GM18907 (cell line): ENCODE measurements around the gene ZNF575.

ENCODE experiments used
- ATAC-seq: cut with Tn5 transposase; IDR thresholded peaks from one replicate; pipeline ENCODE4 v1.9.1; 2021; ENCODE audit warnings: mild to moderate bottlenecking, moderate library complexity; ENCODE audit not compliant: unreplicated experiment

Gene ZNF575

DNA sequence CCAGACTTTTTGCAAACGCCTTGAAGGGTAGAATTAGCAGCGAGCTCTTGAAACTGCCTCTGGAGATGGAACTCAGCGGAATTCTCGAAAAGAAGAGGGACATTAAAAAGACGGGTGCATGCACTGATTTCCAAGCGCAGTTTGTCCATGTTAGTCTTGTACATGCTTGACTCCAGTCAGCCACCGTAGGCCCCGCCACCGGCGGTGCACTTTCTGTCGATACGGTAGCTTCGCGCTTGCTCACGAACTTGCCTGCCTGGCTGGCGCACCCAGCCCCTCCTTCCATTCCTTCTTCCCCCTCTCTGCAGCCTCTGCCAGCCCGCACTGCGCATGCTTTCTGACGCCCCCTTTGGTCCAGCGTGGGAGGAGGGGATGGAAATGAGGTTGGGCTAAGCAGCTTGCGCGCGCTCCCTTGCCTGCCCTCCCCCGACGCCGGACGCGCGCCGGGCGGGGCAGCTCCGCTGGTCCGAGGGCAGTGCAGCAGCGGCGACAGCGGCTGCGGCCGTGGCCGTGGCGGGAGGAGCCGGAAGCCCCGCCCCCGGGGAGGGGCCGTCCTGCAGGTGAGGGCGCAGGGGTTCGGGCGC, at the start of gene ZNF575:
ZNF575 (plus strand) TSS at position 227 of the 584 bp plus-strand sequence. CDS start 1,235 bp downstream, outside the sequence.
- peak; percentile 54 for ATAC-seq

- ATAC-seq = no peak
Observed at GRCh38 chr19:43483281-43483680, 49.7 kb upstream of the ZNF575 start.

GRCh38 chr19:43485951-43486350, 47.0 kb upstream of the ZNF575 start:
- no peak for ATAC-seq

- ATAC-seq = no peak
Observed at GRCh38 chr19:43486412-43486811, 46.6 kb upstream of the ZNF575 start.

DNA sequence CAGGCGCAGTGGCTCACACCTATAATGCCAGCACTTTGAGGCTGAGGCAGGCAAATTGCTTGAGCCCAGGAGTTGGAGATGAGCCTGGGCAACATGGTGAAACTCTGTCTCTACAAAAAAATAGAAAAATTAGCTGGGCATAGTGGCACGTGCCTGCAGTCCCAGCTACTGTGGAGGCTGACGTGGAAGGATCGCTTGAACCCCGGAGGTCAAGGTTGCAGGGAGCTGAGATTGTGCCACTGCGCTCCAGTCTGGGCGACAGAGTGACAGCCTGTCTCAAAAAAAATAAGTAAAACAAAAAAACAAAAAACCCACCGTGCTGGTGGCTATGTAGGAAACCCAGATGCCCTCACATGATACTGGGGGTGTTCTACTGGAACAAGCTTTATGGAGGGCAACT, 44.8 kb upstream of the ZNF575 start:
- ATAC-seq = no peak

- no peak for ATAC-seq
Observed at GRCh38 chr19:43489310-43489709, 43.7 kb upstream of the ZNF575 start.

GRCh38 chr19:43489979-43490599, 42.9 kb upstream of the ZNF575 start:
- ATAC-seq = no peak

GRCh38 chr19:43490759-43491158, 42.2 kb upstream of the ZNF575 start:
- ATAC-seq = no peak

DNA sequence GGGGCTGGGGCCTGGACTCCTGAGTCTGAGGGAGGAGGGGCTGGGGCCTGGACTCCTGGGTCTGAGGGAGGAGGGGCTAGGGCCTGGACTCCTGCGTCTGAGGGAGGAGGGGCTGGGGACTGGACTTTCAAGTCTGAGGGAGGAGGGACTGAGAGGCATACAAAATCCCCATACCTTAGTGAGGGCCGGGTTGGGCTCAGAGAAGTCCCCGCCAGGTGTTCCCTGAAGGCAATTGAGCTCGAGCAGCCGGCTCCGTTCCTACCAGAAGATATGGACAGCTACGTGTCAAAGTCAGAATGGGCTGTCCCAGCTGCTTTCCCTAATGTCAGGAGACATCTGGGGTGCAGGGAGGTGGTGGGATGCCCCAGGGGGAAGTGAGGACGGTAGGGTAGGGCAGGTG, 37.9 kb upstream of the ZNF575 start:
- ATAC-seq = no peak

GRCh38 chr19:43496960-43497359, 36.0 kb upstream of the ZNF575 start:
- no peak for ATAC-seq

DNA sequence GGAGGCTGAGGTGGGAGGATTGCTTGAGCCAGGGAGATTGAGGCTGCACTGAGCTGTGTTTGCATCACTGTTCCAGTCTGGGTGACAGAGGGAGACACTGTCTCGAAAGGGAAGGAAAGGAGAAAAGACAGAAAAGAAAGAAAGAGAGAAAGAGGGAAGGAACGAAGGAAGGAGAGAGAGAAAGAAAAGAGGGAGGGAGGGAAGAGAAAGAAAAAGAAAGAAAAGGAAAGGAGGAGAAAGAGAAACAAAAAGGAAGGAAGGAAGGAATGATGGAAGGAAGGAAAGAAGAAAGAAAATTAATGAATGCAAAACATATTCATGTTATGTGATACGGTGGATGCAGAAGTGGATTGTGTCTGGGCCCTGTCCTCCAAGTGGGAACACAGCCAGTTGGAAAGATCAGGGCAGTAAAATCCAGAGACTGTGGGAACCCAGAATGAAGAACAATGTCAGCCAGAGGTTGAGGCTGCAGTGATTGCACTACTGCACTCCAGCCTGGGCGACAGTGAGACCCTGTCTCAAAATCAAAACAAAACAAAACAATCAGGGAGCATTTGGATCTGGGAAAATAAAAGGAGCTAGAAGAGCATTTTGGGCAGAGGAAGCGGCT, 34.6 kb upstream of the ZNF575 start:
- no peak for ATAC-seq

DNA sequence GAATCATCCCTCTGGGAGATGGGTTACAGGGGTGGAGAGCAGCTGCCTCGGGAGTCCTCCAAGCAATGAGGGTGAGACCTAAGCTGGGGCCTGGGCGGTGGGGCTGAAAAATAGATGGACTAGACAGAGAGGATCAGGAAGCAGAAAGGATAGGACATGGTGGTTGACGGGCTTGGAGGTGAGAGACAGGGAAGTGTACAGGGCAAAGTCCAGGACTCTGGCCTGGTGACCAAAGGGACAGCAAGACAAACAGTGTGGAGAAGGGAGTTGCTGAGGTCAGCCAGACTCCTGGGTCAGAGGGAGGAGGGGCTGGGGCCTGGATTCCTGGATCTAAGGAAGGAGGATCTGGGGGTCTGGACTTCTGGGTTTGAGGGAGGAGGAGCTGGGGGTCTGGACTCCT, 33.9 kb upstream of the ZNF575 start:
- ATAC-seq = no peak

DNA sequence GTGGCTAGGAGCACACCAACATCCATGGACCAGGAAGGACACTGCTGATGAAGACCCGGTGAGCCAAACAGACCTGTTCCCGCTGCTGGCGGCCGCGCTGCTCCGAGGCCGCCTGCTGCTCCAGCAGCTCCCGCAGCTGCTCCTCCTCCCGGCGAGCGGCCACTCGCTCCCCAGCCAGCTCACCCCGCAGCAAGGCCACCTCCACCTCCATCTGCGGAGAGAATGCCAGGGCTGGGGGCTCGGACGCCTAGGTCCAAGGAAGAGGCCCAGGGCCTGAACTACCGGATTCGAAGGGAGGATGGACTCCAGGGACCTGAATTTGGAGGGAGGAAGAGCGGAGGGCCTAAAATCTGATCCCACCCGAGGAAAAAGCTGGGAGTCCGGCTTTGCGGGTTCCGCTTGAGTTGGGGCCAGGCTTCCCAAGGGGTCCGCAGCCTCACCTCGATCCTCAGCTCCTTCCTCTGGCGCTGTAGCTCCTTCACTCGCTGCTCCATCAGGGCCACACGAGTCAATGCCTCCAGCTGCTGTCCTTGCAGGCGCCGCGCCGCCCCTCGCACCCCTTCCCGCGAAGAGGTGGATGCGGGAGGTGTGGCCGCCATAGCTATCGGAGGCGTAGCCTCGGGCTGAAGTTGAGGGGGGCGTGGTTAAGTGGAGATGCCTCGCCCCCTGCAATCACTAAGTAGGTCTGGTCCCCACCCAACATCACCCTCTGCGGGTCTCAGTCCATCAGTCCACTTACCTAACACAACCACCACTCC, 31.1 kb upstream of the ZNF575 start:
- ATAC-seq = no peak

- no peak for ATAC-seq
Observed at GRCh38 chr19:43502419-43502976, 30.5 kb upstream of the ZNF575 start.

DNA sequence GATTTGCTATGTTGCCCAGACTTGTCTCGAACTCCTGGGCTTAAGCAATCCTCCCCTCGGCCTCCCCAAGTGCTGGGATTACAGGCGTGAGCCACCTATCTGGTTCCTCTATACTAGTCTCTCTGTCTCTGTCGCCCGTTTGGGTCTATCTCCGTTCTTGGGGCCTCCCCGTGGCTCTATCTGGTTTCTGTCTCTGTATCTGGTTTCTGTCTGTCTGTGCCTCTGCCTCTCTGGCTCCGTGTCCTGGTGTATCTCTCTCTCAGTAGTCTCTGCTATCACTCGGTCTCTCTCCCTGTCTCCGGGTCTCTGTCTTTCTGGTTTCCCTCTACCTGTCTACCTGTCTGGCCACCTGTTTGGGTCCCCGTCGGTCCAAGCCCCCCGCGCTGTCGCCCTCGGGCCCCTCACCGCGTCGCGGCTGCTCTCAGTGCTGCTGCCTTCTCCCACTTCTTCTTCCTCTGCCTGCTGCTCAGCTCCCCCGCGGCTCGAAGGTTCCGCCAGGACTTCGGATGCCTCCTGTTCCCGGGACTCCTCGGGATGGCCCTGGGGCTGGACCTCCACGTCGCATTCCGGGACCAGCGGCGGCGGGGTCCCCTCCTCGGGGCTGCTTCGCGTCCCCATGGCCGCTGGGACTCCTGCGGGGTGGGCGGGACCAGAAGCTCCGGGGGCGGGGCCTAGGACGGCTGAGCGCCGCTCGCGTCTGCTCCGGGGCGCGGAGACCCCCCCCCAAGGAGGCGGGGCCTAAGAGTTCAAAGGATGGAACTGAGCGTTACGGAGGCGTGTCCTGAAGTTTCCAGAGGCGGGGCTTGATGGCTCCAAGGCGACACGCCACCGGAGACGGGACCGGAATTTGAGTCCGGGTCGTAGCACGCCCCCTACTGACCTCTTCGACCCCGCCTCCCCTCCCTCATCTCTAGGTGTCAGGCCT, 29.2 kb upstream of the ZNF575 start:
- ATAC-seq = peak; percentile 87

DNA sequence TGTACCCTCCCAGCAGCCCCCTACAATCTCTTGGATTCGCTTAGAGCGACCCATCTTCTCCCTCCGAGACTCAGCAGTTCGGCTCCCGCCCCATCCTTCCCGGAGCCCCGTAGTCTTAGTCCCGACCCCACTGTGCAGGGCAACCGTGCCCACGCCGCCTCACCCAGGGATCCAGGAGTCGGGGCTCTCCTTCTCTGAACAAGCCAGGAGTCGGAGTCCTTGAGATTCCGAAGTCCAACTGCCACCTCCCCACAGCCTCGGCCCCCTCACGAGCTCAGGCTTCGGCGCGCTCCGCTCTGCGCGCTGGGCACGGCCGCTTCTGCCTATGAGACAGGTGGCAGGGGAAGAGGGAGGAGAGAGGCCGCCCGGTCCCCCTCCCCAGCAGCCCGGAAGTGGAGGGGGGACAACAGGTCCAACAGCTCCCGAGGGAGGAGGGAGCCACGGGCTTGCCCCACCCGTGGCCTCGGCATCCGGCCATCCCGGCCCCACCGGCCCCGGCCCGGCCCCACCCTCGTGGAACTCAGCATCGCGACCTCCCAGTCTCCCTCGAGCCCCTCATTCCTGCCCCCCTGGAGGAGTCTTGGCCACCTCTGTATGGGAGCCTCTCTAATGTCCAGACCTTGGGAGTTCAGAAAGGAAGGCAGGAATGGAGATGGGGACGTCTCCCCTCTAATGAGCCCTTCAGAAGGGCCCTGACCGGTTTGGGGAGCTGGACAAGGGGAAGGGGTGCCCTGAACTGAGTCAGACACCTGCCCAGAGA, 28.4 kb upstream of the ZNF575 start, which contains the start of gene PHLDB3:
PHLDB3 (minus strand) TSS at position 321 of the 760 bp plus-strand sequence. CDS start 628 bp downstream, outside the sequence.
- ATAC-seq = peak; percentile 21

- no peak for ATAC-seq
Observed at GRCh38 chr19:43505186-43505456, 27.9 kb upstream of the ZNF575 start.

- ATAC-seq = no peak
Observed at GRCh38 chr19:43505941-43506340, 27.0 kb upstream of the ZNF575 start.

GRCh38 chr19:43506629-43507028, 26.4 kb upstream of the ZNF575 start:
- ATAC-seq = no peak

- no peak for ATAC-seq
Observed at GRCh38 chr19:43507880-43508279, 25.1 kb upstream of the ZNF575 start.
